ENCODE data around the gene GPR21.

Gene GPR21

GRCh38 chr9:123033352-123033751 is at the start of gene GPR21:
TSS of gene GPR21 (plus strand) at chr9:123033667. CDS start at chr9:123034567, 900 bp downstream.
- DNase-seq, result no peak

GRCh38 chr9:122986010-122986409 is 47.5 kb upstream of the GPR21 start:
- no peak for DNase-seq

- DNase-seq, result no peak
These were observed 45.3 kb upstream of the GPR21 start for GRCh38 chr9:122988141-122988540.

GRCh38 chr9:122988920-122989621 is 44.4 kb upstream of the GPR21 start:
- DNase-seq, result peak in 1 of 3 donors; percentile 1

GRCh38 chr9:122991370-122991830 is 42.1 kb upstream of the GPR21 start:
- DNase-seq, result peak; percentile 64 to 86 (median 85)

- no peak for DNase-seq
These were observed 36.9 kb upstream of the GPR21 start for GRCh38 chr9:122996586-122996985.

GRCh38 chr9:122998448-122998847 is 35.0 kb upstream of the GPR21 start:
- DNase-seq, result no peak

GRCh38 chr9:123000371-123001068 is 32.9 kb upstream of the GPR21 start:
- DNase-seq, result no peak

- DNase-seq, result peak; percentile 35 to 63 (median 55)
These were observed 30.7 kb upstream of the GPR21 start for GRCh38 chr9:123002754-123003153.

GRCh38 chr9:123003466-123003865 is 30.0 kb upstream of the GPR21 start:
- no peak for DNase-seq

- no peak for DNase-seq
These were observed 27.5 kb upstream of the GPR21 start for GRCh38 chr9:123005964-123006363.

GRCh38 chr9:123007269-123007668 is 26.2 kb upstream of the GPR21 start:
- no peak for DNase-seq

- no peak for DNase-seq
These were observed 24.6 kb upstream of the GPR21 start for GRCh38 chr9:123008909-123009308.

GRCh38 chr9:123011380-123011779 is 22.1 kb upstream of the GPR21 start:
- DNase-seq, result no peak

- no peak for DNase-seq
These were observed 21.5 kb upstream of the GPR21 start for GRCh38 chr9:123011878-123012528.

GRCh38 chr9:123016631-123017030 is 16.8 kb upstream of the GPR21 start:
- DNase-seq, result no peak

- no peak for DNase-seq
These were observed 12.7 kb upstream of the GPR21 start for GRCh38 chr9:123020796-123021195.

GRCh38 chr9:123026425-123026824 is 7.0 kb upstream of the GPR21 start:
- no peak for DNase-seq

GRCh38 chr9:123027517-123027916 is 6.0 kb upstream of the GPR21 start:
- peak in 1 of 3 donors; percentile 10 for DNase-seq

- no peak for DNase-seq
These were observed 5.3 kb upstream of the GPR21 start for GRCh38 chr9:123028136-123028535.

- no peak for DNase-seq
These were observed 4.5 kb upstream of the GPR21 start for GRCh38 chr9:123028973-123029372.

- DNase-seq, result no peak
These were observed 1.5 kb upstream of the GPR21 start for GRCh38 chr9:123031963-123032362.

GRCh38 chr9:123033864-123034601 is 566 bp downstream of the GPR21 start:
- no peak for DNase-seq
